ENCODE results near the gene EPHB3.

Gene EPHB3

GRCh38 chr3:184552863-184553262 is 8.7 kb upstream of the EPHB3 start:
- no peak overlapping the region for H3K4me3 ChIP-seq (ENCODE audit: low read length)
- H3K4me2 ChIP-seq (ENCODE audit: low read depth, low read length): no peak overlapping the region
- no peaks in the 10 kb centered on the region for H3F3A ChIP-seq (ENCODE audit: insufficient read depth, low read length)
- H3K27me3 ChIP-seq (replicated peaks; ENCODE audit: insufficient read depth, low read length): peaks cover 26% of the 10 kb centered on the region
- H2AFZ ChIP-seq (ENCODE audit: low read length): no peak overlapping the region
- H3K9me3 ChIP-seq (replicated peaks; ENCODE audit: insufficient read depth, low read length): no peaks in the 10 kb centered on the region
- H3K36me3 ChIP-seq (replicated peaks; ENCODE audit: insufficient read depth, low read length): no peaks in the 10 kb centered on the region
- DNase-seq: no peak
- no peaks in the 10 kb centered on the region for H3K4me1 ChIP-seq (ENCODE audit: low read length)
- no peaks in the 10 kb centered on the region for H3K9me2 ChIP-seq (replicated peaks; ENCODE audit: insufficient read depth, low read length)
- H4K20me1 ChIP-seq (ENCODE audit: insufficient read depth, low read length): no peaks in the 10 kb centered on the region
- TF ChIP-seq EZH2 (optimal IDR thresholded peaks at IDR 0.05; ENCODE audit: low read depth, low read length) (no peak), CTCF (IDR thresholded peaks at IDR 0.05; ENCODE audit: low read length) (no peak), EZH2phosphoT487 (IDR thresholded peaks at IDR 0.05; ENCODE audit: low read length) (no peak)
- H3K27ac ChIP-seq (ENCODE audit: low read length): no peak overlapping the region
- no peaks in the 10 kb centered on the region for H3K79me2 ChIP-seq (ENCODE audit: low read length)
- no peak overlapping the region for H3K9ac ChIP-seq (ENCODE audit: low read length)

GRCh38 chr3:184553385-184553784 is 8.2 kb upstream of the EPHB3 start:
- TF ChIP-seq EZH2phosphoT487 (IDR thresholded peaks at IDR 0.05; ENCODE audit: low read length): no peak
- TF ChIP-seq CTCF (IDR thresholded peaks at IDR 0.05; ENCODE audit: low read length): no peak
- no peak for TF ChIP-seq EZH2 (optimal IDR thresholded peaks at IDR 0.05; ENCODE audit: low read depth, low read length)
- no peak overlapping the region for H3K27ac ChIP-seq (ENCODE audit: low read length)

GRCh38 chr3:184554461-184554860 is 7.1 kb upstream of the EPHB3 start:
- H3K9me3 ChIP-seq (replicated peaks; ENCODE audit: insufficient read depth, low read length): no peaks in the 10 kb centered on the region
- H3K27me3 ChIP-seq (replicated peaks; ENCODE audit: insufficient read depth, low read length): peaks cover 38% of the 10 kb centered on the region

More at GRCh38 chr3:184553385-184553784, 8.2 kb upstream of the EPHB3 start:
- H3K79me2 ChIP-seq (ENCODE audit: low read length): no peaks in the 10 kb centered on the region
- H2AFZ ChIP-seq (ENCODE audit: low read length): no peak overlapping the region
- no peak overlapping the region for H3K9ac ChIP-seq (ENCODE audit: low read length)
- DNase-seq: no peak
- H3K9me3 ChIP-seq (replicated peaks; ENCODE audit: insufficient read depth, low read length): no peaks in the 10 kb centered on the region
- no peak overlapping the region for H3K4me2 ChIP-seq (ENCODE audit: low read depth, low read length)
- no peaks in the 10 kb centered on the region for H3K9me2 ChIP-seq (replicated peaks; ENCODE audit: insufficient read depth, low read length)
- H3K27me3 ChIP-seq (replicated peaks; ENCODE audit: insufficient read depth, low read length): peaks cover 31% of the 10 kb centered on the region
- H3K36me3 ChIP-seq (replicated peaks; ENCODE audit: insufficient read depth, low read length): no peaks in the 10 kb centered on the region
- no peaks in the 10 kb centered on the region for H3F3A ChIP-seq (ENCODE audit: insufficient read depth, low read length)
- H3K4me3 ChIP-seq (ENCODE audit: low read length): no peak overlapping the region
- no peaks in the 10 kb centered on the region for H4K20me1 ChIP-seq (ENCODE audit: insufficient read depth, low read length)
- no peaks in the 10 kb centered on the region for H3K4me1 ChIP-seq (ENCODE audit: low read length)

More at GRCh38 chr3:184554461-184554860, 7.1 kb upstream of the EPHB3 start:
- H4K20me1 ChIP-seq (ENCODE audit: insufficient read depth, low read length): no peaks in the 10 kb centered on the region
- no peak overlapping the region for H3K9ac ChIP-seq (ENCODE audit: low read length)
- no peak overlapping the region for H2AFZ ChIP-seq (ENCODE audit: low read length)
- H3K36me3 ChIP-seq (replicated peaks; ENCODE audit: insufficient read depth, low read length): no peaks in the 10 kb centered on the region
- TF ChIP-seq EZH2phosphoT487 (IDR thresholded peaks at IDR 0.05; ENCODE audit: low read length) (no peak), EZH2 (optimal IDR thresholded peaks at IDR 0.05; ENCODE audit: low read depth, low read length) (no peak), CTCF (IDR thresholded peaks at IDR 0.05; ENCODE audit: low read length) (no peak)
- no peaks in the 10 kb centered on the region for H3K79me2 ChIP-seq (ENCODE audit: low read length)
- no peaks in the 10 kb centered on the region for H3K9me2 ChIP-seq (replicated peaks; ENCODE audit: insufficient read depth, low read length)
- H3K4me3 ChIP-seq (ENCODE audit: low read length): no peak overlapping the region
- H3K4me2 ChIP-seq (ENCODE audit: low read depth, low read length): no peak overlapping the region
- H3F3A ChIP-seq (ENCODE audit: insufficient read depth, low read length): no peaks in the 10 kb centered on the region
- H3K4me1 ChIP-seq (ENCODE audit: low read length): no peaks in the 10 kb centered on the region
- no peak for DNase-seq
- no peak overlapping the region for H3K27ac ChIP-seq (ENCODE audit: low read length)
